Activated T-helper 1 cell treated with Interleukin-2 at 50 U/mL for 16 hours (primary cell): ENCODE results near the gene ARHGEF18.

Experiments used
- DNase-seq: peaks from one replicate; pipeline ENCODE4 v3.0.0-alpha.2; 2020; ENCODE audit warnings: low read depth

Gene ARHGEF18

GRCh38 chr19:7383284-7383683 is 34.5 kb downstream of the ARHGEF18 start:
- DNase-seq = no peak

GRCh38 chr19:7385062-7385461 is 36.3 kb downstream of the ARHGEF18 start:
- no peak for DNase-seq

- DNase-seq = no peak
Measured at GRCh38 chr19:7386308-7386707, 37.6 kb downstream of the ARHGEF18 start.

- DNase-seq = no peak
Measured at GRCh38 chr19:7386769-7387168, 38.0 kb downstream of the ARHGEF18 start.

- DNase-seq = no peak
Measured at GRCh38 chr19:7391218-7391670, 42.5 kb downstream of the ARHGEF18 start.

- no peak for DNase-seq
Measured at GRCh38 chr19:7393459-7393858, 44.7 kb downstream of the ARHGEF18 start.

- no peak for DNase-seq
Measured at GRCh38 chr19:7393939-7394730, 45.4 kb downstream of the ARHGEF18 start.

GRCh38 chr19:7394731-7395359 is 46.1 kb downstream of the ARHGEF18 start:
- peak; percentile 91 for DNase-seq

- DNase-seq = no peak
Measured at GRCh38 chr19:7395360-7396066, 46.8 kb downstream of the ARHGEF18 start.

GRCh38 chr19:7397687-7398086 is 49.0 kb downstream of the ARHGEF18 start:
- DNase-seq = no peak
